Bronchial epithelial cell (primary cell): ENCODE data around the gene IFFO2. TPM values are rescaled to one million over a fixed set of nuclear protein-coding genes. Genes with fewer than 3 reads are reported as not detected.

Experiments used
- DNase-seq: peaks from one replicate; pipeline ENCODE4 v3.0.0-alpha.2; 2010; ENCODE audit warnings: low read depth
- FAIRE-seq: peaks from 2 replicates; lab custom pipeline; 2011; peaks lifted over from hg19 to GRCh38; lab: Jason Lieb, UNC
- H3K27me3 ChIP-seq: 2 replicates; pipeline ENCODE4 v1.5.1; 2011; ENCODE audit warnings: low read length; ENCODE audit not compliant: control insufficient read depth, insufficient read depth
- H3K36me3 ChIP-seq: 2 replicates; pipeline ENCODE4 v1.5.1; 2011; ENCODE audit warnings: low read length; ENCODE audit not compliant: control insufficient read depth, insufficient read depth
- H3K4me3 ChIP-seq: 2 replicates; pipeline ENCODE4 v1.5.1; 2011; ENCODE audit warnings: mild to moderate bottlenecking, low read depth, low read length, control low read depth
- total RNA-seq: library from RNA; depleted of rRNA; stranded (reverse); fragments of >200 nt; gene quantifications from 2 replicates; pipeline ENCODE4 v1.2.1, GENCODE V29; 2014
- TF ChIP-seq, protein P1 (sequence below): IDR thresholded peaks from 2 replicates; pipeline ENCODE4 v1.5.1; 2011; ENCODE audit warnings: mild to moderate bottlenecking, moderate library complexity, low read length, control low read depth, inconsistent platforms; ENCODE audit not compliant: insufficient read depth, severe bottlenecking

The IFFO2 gene
- total RNA-seq, 1 donor from 2014 or later = 11.8 TPM

DNA sequence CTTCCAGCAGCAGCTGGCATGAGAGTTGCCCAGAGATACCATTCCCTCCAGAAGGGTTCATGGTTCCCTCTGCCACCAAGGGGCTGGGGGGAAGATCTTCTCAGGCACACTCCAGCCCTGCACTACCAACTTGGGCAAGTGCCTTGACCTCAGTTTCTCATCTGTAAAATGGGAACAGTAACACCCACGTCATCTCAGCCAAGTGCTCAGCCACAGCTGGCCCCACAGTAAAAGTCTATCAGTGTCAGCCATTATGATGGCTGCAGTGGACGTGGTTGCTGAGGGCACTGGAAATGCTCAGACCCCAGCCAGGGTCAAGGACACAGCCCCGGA lies 80.7 kb downstream of the IFFO2 start:
- Histone ChIP-seq H3K27me3 (no peaks in the 10 kb centered on the region), H3K36me3 (peaks cover 9% of the 10 kb centered on the region), H3K4me3 (no peak overlapping the region)
- no peak for FAIRE-seq
- TF ChIP-seq, protein P1, sequence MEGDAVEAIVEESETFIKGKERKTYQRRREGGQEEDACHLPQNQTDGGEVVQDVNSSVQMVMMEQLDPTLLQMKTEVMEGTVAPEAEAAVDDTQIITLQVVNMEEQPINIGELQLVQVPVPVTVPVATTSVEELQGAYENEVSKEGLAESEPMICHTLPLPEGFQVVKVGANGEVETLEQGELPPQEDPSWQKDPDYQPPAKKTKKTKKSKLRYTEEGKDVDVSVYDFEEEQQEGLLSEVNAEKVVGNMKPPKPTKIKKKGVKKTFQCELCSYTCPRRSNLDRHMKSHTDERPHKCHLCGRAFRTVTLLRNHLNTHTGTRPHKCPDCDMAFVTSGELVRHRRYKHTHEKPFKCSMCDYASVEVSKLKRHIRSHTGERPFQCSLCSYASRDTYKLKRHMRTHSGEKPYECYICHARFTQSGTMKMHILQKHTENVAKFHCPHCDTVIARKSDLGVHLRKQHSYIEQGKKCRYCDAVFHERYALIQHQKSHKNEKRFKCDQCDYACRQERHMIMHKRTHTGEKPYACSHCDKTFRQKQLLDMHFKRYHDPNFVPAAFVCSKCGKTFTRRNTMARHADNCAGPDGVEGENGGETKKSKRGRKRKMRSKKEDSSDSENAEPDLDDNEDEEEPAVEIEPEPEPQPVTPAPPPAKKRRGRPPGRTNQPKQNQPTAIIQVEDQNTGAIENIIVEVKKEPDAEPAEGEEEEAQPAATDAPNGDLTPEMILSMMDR = no peak
- DNase-seq = no peak

DNA sequence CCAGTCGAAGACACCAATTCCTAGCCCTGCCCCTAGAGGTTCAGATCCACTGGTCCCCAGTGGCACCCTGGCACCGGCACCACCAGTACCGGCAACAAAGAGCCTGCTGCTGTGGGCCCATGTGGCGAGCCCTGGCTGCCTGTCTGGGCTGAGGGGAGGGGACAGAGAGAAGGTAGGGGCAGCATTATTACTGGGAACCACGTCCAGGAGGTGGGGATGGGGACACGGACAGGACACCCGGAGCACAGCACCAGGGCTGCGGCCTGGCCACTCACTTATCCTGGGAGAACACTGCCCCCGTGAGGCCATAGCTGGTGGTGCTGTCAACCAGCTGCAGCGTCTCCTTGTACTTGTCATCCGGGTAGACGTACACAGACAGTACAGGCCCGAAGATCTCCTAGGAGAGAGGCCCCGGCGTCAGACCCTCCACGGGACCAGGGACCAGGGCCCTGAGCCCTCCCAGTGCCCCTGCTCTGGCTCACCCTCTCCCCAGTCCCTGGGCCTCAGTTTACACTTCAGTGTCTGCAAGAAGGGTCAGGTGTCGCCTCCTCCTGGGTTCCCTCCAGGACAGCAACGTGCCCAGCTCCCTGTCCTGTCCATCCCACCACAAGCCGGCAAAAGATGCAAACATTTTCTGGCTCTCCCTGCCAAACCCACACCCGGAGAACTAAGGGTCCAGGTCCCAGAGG lies 81.2 kb downstream of the IFFO2 start:
- FAIRE-seq (no peak), DNase-seq (peak; percentile 67)
- H3K4me3 ChIP-seq = no peak overlapping the region
- TF ChIP-seq, protein P1 = peak; percentile 94
- peaks cover 9% of the 10 kb centered on the region for H3K36me3 ChIP-seq
- H3K27me3 ChIP-seq = no peaks in the 10 kb centered on the region

- H3K36me3 ChIP-seq = peaks cover 9% of the 10 kb centered on the region
- no peak for FAIRE-seq
- no peak overlapping the region for H3K4me3 ChIP-seq
- no peaks in the 10 kb centered on the region for H3K27me3 ChIP-seq
- TF ChIP-seq, protein P1 = no peak
- no peak for DNase-seq
Observed at GRCh38 chr1:18874600-18874999, 81.9 kb downstream of the IFFO2 start.

DNA sequence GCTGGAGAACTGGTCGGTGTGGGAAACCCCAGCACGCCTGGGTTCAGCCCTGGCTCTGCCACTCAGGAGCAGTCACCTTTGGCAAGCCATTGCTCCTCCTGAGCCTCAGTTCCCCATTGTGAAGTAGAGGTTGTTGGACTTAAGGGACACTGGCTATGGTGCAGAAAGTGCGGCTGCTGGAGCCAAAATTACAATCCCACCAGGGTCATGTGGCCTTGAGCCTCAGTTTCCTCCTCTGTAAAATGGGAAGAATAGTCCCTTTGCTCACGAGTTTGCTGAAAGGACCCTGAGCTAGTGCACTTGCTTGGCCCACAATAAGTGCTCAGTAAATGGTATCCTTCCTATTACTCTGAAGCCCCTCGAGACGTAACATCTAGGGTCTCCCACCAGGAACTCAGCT lies 82.4 kb downstream of the IFFO2 start:
- no peak overlapping the region for H3K4me3 ChIP-seq
- H3K27me3 ChIP-seq = no peaks in the 10 kb centered on the region
- peaks cover 9% of the 10 kb centered on the region for H3K36me3 ChIP-seq
- TF ChIP-seq, protein P1 = no peak
- FAIRE-seq (no peak), DNase-seq (no peak)

- H3K36me3 ChIP-seq = peaks cover 7% of the 10 kb centered on the region
- no peak for FAIRE-seq
- TF ChIP-seq, protein P1 = no peak
Observed at GRCh38 chr1:18872071-18872611, 84.3 kb downstream of the IFFO2 start.

More at GRCh38 chr1:18872071-18872611, 84.3 kb downstream of the IFFO2 start:
- no peaks in the 10 kb centered on the region for H3K27me3 ChIP-seq
- DNase-seq = no peak
- no peak overlapping the region for H3K4me3 ChIP-seq
